IMR-90 (cell line): Measurements from ENCODE around the gene INO80E.

Source experiments
- CEBPB ChIP-seq: IDR thresholded peaks from 2 replicates; pipeline ENCODE4 v1.6.1; 2012; ENCODE audit warnings: low read depth, low read length, improper control_type of control experiment
- CHD1 ChIP-seq: IDR thresholded peaks from 2 replicates; pipeline ENCODE4 v1.6.1; 2012; ENCODE audit warnings: low read depth, low read length, improper control_type of control experiment
- CTCF ChIP-seq: conservative IDR thresholded peaks from 2 replicates; pipeline ENCODE4 v1.5.1; 2012; ENCODE audit warnings: mild to moderate bottlenecking, low read depth, low read length, improper control_type of control experiment
- FOS ChIP-seq: fragments of 150-350 bp; IDR thresholded peaks from 2 replicates; pipeline ENCODE4 v1.6.1; 2016; ENCODE audit warnings: low read depth, low read length
- MAFK ChIP-seq: IDR thresholded peaks from 2 replicates; pipeline ENCODE4 v1.6.1; 2012; ENCODE audit warnings: low read depth, low read length, improper control_type of control experiment
- MXI1 ChIP-seq: IDR thresholded peaks from 2 replicates; pipeline ENCODE4 v1.6.1; 2012; ENCODE audit warnings: low read depth, mild to moderate bottlenecking, low read length, moderate library complexity, borderline replicate concordance
- NFE2L2 ChIP-seq: fragments of 150-350 bp; IDR thresholded peaks from 2 replicates; pipeline ENCODE4 v1.6.1; 2016; ENCODE audit warnings: low read depth, mild to moderate bottlenecking, low read length
- POLR2A ChIP-seq: IDR thresholded peaks from 2 replicates; pipeline ENCODE4 v1.6.1; 2012; ENCODE audit warnings: mild to moderate bottlenecking, low read depth, low read length
- RAD21 ChIP-seq: IDR thresholded peaks from 2 replicates; pipeline ENCODE4 v1.6.1; 2012; ENCODE audit warnings: low read length, improper control_type of control experiment
- RFX5 ChIP-seq: IDR thresholded peaks from 2 replicates; pipeline ENCODE4 v1.8.0; 2012; ENCODE audit warnings: low read depth, mild to moderate bottlenecking, low read length, moderate library complexity
- SMC3 ChIP-seq: fragments of 150-350 bp; IDR thresholded peaks from 2 replicates; pipeline ENCODE4 v1.6.1; 2016; ENCODE audit warnings: low read depth, mild to moderate bottlenecking, antibody characterized with exemption, low read length, moderate library complexity
- TF ChIP-seq, protein P1 (sequence below): fragments of 150-350 bp; IDR thresholded peaks from 2 replicates; pipeline ENCODE4 v1.6.1; 2017; ENCODE audit warnings: mild to moderate bottlenecking, antibody characterized with exemption, low read length, low read depth

DNA sequence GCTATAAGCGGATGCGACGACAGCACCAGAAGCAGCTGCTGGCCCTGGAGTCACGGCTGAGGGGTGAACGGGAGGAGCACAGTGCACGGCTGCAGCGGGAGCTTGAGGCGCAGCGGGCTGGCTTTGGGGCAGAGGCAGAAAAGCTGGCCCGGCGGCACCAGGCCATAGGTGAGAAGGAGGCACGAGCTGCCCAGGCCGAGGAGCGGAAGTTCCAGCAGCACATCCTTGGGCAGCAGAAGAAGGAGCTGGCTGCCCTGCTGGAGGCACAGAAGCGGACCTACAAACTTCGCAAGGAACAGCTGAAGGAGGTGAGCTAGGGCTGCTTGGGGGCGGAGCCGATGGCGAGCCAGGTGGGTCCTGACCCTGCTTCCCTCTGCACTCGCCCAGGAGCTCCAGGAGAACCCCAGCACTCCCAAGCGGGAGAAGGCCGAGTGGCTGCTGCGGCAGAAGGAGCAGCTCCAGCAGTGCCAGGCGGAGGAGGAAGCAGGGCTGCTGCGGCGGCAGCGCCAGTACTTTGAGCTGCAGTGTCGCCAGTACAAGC is 10.7 kb upstream of the INO80E start:
- TF ChIP-seq MXI1 (no peak), POLR2A (no peak), CTCF (no peak), SMC3 (no peak), FOS (no peak), RFX5 (no peak), RAD21 (no peak), NFE2L2 (no peak), CHD1 (no peak), CEBPB (no peak), MAFK (no peak)
- TF ChIP-seq, protein P1, sequence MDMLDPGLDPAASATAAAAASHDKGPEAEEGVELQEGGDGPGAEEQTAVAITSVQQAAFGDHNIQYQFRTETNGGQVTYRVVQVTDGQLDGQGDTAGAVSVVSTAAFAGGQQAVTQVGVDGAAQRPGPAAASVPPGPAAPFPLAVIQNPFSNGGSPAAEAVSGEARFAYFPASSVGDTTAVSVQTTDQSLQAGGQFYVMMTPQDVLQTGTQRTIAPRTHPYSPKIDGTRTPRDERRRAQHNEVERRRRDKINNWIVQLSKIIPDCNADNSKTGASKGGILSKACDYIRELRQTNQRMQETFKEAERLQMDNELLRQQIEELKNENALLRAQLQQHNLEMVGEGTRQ, result no peak
